Stimulated activated CD4-positive, alpha-beta T cell treated with anti-CD3 and anti-CD28 coated beads, TNF-alpha, amount 100 ng/mL, for 48 hours (primary cell): ENCODE measurements around the gene S100A8.
A peak's percentile ranks its signal among the peaks of the same experiment; 100 is the strongest.

ENCODE experiments used
- DNase-seq, 3 donors: peaks; one replicate each; pipeline ENCODE4 v3.0.0-alpha.2; 2020; ENCODE audit warnings: low read depth in 3 of 3

Gene S100A8

DNA sequence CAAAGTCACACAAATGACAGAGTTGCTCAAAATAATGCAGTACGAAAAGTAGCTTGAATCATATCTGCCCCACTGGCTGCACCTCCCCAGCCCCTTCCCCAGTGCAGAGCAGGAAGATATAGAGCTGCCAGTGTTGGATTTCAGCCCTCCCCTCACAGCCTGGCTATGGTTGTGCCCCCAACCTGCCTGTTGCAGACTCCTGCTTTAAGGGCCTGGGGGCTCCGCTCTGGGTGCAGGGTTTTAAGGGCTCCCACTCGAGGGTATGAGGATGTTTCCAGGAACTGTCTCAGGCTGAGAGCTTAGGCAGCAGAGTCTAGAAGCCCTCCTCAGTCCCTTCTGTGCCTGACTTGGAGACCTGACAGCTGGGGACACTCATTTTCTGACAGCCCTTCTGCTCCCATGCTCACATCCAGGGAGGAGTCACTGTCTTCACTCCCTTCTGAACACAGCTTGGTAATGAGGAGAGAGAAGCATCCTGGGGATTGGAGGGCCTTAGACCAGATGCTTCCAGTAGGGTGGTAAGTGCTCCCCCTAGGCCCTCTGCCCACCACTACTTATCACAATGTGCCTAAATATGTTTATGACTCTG lies 28.6 kb downstream of the S100A8 start:
- no peak for DNase-seq

- DNase-seq: no peak
Measured at GRCh38 chr1:153361480-153362109, 29.3 kb downstream of the S100A8 start.

DNA sequence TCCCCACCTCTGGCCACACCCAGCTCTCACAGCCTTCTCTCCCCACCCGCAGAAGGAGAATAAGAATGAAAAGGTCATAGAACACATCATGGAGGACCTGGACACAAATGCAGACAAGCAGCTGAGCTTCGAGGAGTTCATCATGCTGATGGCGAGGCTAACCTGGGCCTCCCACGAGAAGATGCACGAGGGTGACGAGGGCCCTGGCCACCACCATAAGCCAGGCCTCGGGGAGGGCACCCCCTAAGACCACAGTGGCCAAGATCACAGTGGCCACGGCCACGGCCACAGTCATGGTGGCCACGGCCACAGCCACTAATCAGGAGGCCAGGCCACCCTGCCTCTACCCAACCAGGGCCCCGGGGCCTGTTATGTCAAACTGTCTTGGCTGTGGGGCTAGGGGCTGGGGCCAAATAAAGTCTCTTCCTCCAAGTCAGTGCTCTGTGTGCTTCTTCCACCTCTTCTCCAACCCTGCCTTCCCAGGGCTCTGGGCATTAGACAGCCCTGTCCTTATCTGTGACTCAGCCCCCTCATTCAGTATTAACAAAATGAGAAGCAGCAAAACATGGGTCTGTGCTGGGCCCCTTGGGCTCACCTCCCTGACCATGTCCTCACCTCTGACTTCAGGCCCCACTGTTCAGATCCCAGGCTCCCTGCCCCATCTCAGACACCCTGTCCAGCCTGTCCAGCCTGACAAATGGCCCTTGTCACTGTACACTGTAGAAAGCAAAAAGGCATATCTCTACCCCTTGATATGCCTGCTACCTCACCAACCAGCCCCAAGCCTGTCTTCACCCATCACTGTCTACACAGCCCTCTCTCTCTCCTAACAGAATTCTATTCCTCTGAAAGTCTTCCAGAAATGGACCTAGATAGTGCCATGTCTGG lies 30.0 kb downstream of the S100A8 start:
- no peak for DNase-seq

- no peak for DNase-seq
Measured at GRCh38 chr1:153360190-153360589, 30.7 kb downstream of the S100A8 start.

DNA sequence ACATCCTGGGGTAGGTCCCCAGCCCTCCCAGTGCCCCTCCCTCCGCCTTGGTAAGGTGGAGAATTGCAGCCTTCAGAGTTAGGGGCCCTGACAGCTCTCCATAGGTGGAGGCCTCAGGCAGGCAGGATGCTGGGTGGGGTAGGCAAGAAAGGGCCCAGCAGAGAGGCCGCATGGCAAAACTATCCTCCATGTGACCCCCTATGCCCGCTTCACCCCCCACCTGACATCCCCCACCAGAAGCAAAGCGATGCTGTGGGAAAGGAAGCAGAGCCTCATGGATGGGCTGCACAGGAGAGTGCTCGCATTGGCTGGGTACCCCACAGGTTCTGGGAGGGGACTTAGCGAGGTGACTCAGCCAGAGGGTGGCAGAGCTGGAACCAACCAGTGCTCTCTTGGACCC lies 31.6 kb downstream of the S100A8 start:
- DNase-seq: no peak

DNA sequence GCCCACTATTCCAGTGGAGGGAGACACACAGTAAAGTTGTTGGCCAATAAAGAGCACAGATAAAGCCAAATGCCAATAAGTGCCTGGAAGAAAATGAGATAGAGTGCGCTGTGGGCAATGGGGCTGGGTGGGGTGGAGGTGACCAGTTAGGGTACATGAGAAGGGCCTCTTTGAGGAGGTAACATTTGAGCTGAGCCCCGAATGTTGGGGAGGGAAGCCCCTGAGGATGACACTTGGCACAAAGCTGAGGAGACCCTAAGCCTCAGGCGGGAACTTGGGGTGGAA lies 32.2 kb downstream of the S100A8 start:
- no peak for DNase-seq

- no peak for DNase-seq
Measured at GRCh38 chr1:153357853-153358690, 32.8 kb downstream of the S100A8 start, which contains the start of gene S100A9. Gene S100A9, plus strand, starts transcription at chr1:153357854. Its CDS starts 430 bp downstream, at chr1:153358284.

GRCh38 chr1:153357076-153357852 lies 33.6 kb downstream of the S100A8 start:
- no peak for DNase-seq

DNA sequence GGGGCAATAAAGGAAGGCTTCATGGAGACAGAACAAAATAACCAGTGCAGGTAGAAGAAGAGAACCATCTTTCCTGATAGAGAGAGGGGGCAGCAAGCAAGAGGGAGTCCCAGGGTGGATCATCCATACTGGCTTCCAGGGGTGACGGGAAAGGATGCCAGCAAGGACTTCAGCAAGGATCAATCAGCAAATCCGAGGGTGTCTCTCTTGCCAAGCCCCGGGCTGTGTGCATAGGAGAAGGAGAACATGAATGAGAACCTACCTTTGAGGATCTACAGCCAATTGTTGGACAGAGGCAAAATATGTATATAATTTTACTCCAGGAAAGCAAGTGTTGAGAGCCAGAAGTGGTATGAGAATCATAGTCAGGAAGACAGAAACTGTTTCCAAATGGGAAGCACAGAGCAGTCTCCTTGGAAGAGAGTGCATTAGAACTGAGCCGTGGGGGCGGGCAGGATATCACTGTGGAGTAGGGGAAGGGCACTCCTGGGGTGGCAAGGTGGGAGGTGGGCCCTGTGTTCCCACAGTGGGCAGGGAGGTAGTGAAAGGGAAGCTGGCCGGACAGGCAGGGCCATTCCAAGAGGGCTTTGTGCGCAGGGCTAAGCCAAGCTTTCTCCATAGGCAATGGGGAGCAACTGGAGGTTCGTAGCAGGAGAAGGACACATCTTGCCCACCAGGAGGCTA lies 34.3 kb downstream of the S100A8 start:
- DNase-seq: no peak

DNA sequence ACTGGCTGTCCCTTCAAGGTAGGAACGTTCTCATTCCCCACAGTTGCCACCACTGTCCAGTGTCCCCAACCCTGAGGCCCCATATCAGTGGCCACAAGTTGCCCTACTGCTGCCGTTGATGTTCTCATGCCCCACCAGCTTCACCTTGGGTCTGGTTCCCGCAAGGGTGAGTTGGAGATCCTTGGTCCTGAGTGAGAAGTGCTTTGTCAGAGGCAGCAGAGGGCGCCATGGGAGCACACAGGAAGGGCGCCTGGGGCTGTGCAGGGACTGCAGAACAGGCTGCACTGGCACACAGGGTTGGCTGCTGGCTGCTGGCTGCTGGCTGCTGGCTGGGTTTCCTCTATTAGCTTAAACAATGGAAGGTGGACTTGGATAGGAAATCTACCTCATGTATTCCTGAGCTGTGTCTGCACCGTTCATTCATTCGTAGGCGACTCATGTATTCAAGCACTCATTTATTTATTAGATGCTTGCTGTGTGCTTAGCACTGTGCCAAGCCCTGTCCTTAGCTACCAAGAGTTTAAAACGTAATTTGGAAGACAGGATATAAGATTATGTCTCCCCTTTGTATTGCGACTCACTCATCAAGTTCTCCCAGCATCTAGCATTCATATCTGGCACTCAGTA lies 35.3 kb downstream of the S100A8 start:
- peak; percentile 15 to 26 (median 16) for DNase-seq

GRCh38 chr1:153354515-153355193 lies 36.2 kb downstream of the S100A8 start:
- DNase-seq: no peak

GRCh38 chr1:153353226-153353947 lies 37.5 kb downstream of the S100A8 start:
- DNase-seq: no peak

DNA sequence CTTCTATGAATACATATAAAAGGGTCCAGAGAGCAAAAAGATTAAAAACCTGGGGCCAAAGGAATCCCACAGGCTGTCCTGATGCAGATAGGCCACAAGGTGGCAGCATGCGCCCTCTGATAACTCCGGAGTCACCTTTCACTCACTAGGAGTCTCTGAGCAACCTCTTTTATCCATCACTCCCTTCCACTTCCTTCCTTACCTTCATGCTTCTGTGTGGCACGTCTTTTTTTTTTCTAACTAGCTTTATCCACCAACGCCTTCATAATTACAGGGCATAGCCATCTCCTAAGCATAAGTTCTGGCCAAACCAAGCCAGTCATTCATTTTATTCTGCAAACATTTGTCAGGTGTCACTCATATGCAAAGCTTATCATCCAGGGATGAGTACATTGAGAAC lies 38.4 kb downstream of the S100A8 start:
- DNase-seq: peak; percentile 35 to 42 (median 39)

DNA sequence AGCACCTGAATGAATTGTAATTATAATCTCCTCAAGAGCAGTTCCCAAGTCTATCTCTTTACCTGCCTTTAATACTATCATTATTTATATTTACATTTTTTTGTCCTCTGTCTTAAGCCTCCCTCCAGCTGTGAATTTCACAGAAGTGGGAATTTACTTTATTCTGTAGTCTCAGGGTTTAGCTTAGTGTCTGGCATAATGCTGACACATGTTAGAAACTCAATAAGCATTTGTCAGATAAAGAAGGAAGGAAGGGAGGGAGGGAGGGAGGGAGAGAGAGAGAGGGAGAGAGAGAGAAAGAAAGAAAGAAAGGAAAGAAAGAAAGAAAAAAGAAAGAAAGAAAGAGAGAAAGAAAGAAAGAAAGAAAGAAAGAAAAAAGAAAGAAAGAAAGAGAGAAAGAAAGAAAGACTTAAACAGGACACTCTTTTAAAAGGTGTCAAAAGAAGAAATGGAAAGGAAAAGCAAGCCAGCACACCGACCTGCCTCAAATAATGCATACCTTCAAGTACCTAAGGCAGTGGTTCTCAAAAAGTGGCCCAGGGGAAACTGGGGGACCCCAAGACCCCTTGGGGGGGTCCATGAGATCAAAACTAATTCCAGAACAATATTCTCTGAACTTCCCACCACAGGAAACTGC lies 40.4 kb downstream of the S100A8 start:
- DNase-seq: no peak

- DNase-seq: no peak
Measured at GRCh38 chr1:153349363-153350320, 41.2 kb downstream of the S100A8 start.

DNA sequence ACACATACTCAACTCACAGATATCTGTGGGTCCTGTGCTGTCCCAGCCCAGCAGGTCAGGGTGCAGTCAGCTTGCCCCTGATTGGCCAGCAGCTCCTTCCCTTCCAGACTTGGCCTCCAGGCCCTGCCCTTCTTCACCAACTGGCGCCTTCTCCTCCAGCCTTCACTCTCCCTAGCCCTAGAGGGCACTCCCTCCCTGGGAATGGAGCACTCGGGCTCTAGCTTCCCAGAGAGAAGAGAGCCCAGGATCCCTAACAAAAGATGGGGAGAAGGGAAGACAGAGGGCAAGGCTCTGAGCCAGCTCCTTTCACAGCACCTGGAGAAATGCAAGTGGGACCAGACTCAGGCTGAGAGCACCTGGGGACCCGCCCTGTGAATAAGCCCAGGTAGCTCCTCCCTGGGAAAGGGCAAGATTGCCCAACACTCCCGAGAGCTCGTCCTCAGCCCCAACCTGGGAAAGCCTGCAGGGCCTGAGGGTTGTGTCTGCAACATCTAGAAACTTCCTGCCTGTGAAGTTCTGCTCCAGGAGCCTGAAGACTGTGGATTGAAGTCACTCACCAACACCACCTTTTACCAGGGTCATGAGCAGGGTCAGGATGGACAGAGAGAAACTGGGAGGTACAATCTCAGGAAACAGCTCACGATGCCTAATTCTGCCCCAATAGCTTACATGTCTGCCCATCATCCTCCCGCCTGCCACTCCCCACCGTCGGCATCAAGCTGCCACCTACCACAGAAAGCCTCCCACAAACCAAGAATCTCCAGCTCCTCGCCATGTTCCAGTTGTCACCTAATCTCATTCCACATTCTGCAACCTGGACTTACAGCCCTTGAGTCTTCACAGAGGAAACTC lies 42.1 kb downstream of the S100A8 start, which contains the start of gene PGLYRP4:
PGLYRP4 (minus strand) TSS at position 331 of the 852 bp plus-strand sequence. CDS start 909 bp downstream, outside the sequence.
- no peak for DNase-seq
